HG02798 (cell line): ENCODE data around the gene SSC5D.
A peak's percentile ranks its signal among the peaks of the same experiment; 100 is the strongest.

Source experiments
- ATAC-seq: cut with Tn5 transposase; IDR thresholded peaks from one replicate; pipeline ENCODE4 v1.9.1; 2021; ENCODE audit warnings: mild to moderate bottlenecking; ENCODE audit not compliant: unreplicated experiment, poor library complexity

The SSC5D gene

GRCh38 chr19:55468054-55468393, 20.2 kb upstream of the SSC5D start:
- ATAC-seq = no peak

GRCh38 chr19:55471266-55471665, 17.0 kb upstream of the SSC5D start:
- ATAC-seq = no peak

- no peak for ATAC-seq
Observed at GRCh38 chr19:55472463-55472862, 15.8 kb upstream of the SSC5D start.

GRCh38 chr19:55473225-55474012, 14.8 kb upstream of the SSC5D start:
- no peak for ATAC-seq

GRCh38 chr19:55474269-55475265, 13.7 kb upstream of the SSC5D start:
- ATAC-seq = no peak

- ATAC-seq = peak; percentile 94
Observed at GRCh38 chr19:55476100-55476775, 12.0 kb upstream of the SSC5D start, which contains the start of gene ZNF628. TSS of gene ZNF628 (plus strand) at chr19:55476617. CDS start at chr19:55479911, 3,294 bp downstream.

GRCh38 chr19:55477905-55478304, 10.3 kb upstream of the SSC5D start:
- no peak for ATAC-seq

- no peak for ATAC-seq
Observed at GRCh38 chr19:55478364-55478763, 9.9 kb upstream of the SSC5D start.

- no peak for ATAC-seq
Observed at GRCh38 chr19:55479045-55479444, 9.2 kb upstream of the SSC5D start.

- ATAC-seq = no peak
Observed at GRCh38 chr19:55479451-55480230, 8.6 kb upstream of the SSC5D start.

- ATAC-seq = no peak
Observed at GRCh38 chr19:55481148-55481793, 7.0 kb upstream of the SSC5D start.

GRCh38 chr19:55481794-55482155, 6.5 kb upstream of the SSC5D start:
- ATAC-seq = no peak

- no peak for ATAC-seq
Observed at GRCh38 chr19:55482156-55482961, 5.9 kb upstream of the SSC5D start.

- ATAC-seq = no peak
Observed at GRCh38 chr19:55482967-55483705, 5.1 kb upstream of the SSC5D start.

- ATAC-seq = no peak
Observed at GRCh38 chr19:55483706-55484592, 4.3 kb upstream of the SSC5D start.

- no peak for ATAC-seq
Observed at GRCh38 chr19:55484593-55485438, 3.4 kb upstream of the SSC5D start, which contains the start of gene NAT14. TSS of gene NAT14 (plus strand) at chr19:55485188. CDS start at chr19:55485709, 521 bp downstream.
